HepG2 (cell line): ENCODE measurements around the gene ADM5. TPM values are rescaled to one million over a fixed set of nuclear protein-coding genes. Genes with fewer than 3 reads are reported as not detected.

ENCODE experiments used
- AFF4 ChIP-seq: sonication (generic); formaldehyde crosslinking; IDR thresholded peaks from 2 replicates; pipeline ENCODE4 v1.4.0; 2020; ENCODE audit warnings: missing genetic modification reagents
- CREB3 ChIP-seq: sonication (generic); formaldehyde crosslinking; IDR thresholded peaks from 2 replicates; pipeline ENCODE4 v1.5.0; 2020; ENCODE audit warnings: missing genetic modification reagents
- DMAP1 ChIP-seq: IDR thresholded peaks from 2 replicates; pipeline ENCODE4 v1.6.1; 2016
- EHMT2 ChIP-seq: fragments of 200-600 bp; sonication (generic); IDR thresholded peaks from 2 replicates; pipeline ENCODE4 v1.7.0; 2017; ENCODE audit warnings: antibody characterized with exemption, low read depth, low read length, borderline replicate concordance
- FOXK1 ChIP-seq: sonication (generic); formaldehyde crosslinking; IDR thresholded peaks from 2 replicates; pipeline ENCODE4 v1.4.0; 2020; ENCODE audit warnings: low read depth, missing genetic modification reagents, borderline replicate concordance
- JUN ChIP-seq: sonication (generic); formaldehyde crosslinking; IDR thresholded peaks from 2 replicates; pipeline ENCODE4 v1.4.0; 2020; ENCODE audit warnings: mild to moderate bottlenecking, missing genetic modification reagents
- MEIS2 ChIP-seq: sonication (generic); formaldehyde crosslinking; IDR thresholded peaks from 2 replicates; pipeline ENCODE4 v1.9.0; 2021; ENCODE audit warnings: mild to moderate bottlenecking, missing genetic modification reagents
- NRL ChIP-seq: sonication (generic); formaldehyde crosslinking; IDR thresholded peaks from 2 replicates; pipeline ENCODE4 v1.5.0; 2020; ENCODE audit warnings: missing genetic modification reagents, mild to moderate bottlenecking, moderate library complexity, borderline replicate concordance
- RARA ChIP-seq: IDR thresholded peaks from 2 replicates; pipeline ENCODE4 v1.6.1; 2016; ENCODE audit warnings: missing genetic modification reagents, missing compliant biosample characterization
- RBFOX2 ChIP-seq: fragments of 200-400 bp; formaldehyde crosslinking; IDR thresholded peaks from 2 replicates; pipeline ENCODE4 v1.6.1; 2017; ENCODE audit warnings: low read depth, mild to moderate bottlenecking, low read length
- TBP ChIP-seq: sonication (generic); formaldehyde crosslinking; IDR thresholded peaks from 2 replicates; pipeline ENCODE4 v1.5.0; 2020; ENCODE audit warnings: missing genetic modification reagents
- TEF ChIP-seq: sonication (generic); formaldehyde crosslinking; IDR thresholded peaks from 2 replicates; pipeline ENCODE4 v1.5.0; 2020; ENCODE audit warnings: missing genetic modification reagents
- THRA ChIP-seq: sonication (generic); formaldehyde crosslinking; IDR thresholded peaks from 2 replicates; pipeline ENCODE4 v1.4.0; 2020; ENCODE audit warnings: missing genetic modification reagents, borderline replicate concordance
- ZBTB44 ChIP-seq: sonication (generic); formaldehyde crosslinking; IDR thresholded peaks from 2 replicates; pipeline ENCODE4 v1.4.0; 2020; ENCODE audit warnings: missing genetic modification reagents
- ZNF10 ChIP-seq: sonication (generic); formaldehyde crosslinking; IDR thresholded peaks from 2 replicates; pipeline ENCODE4 v1.4.0; 2020; ENCODE audit warnings: mild to moderate bottlenecking, low read depth, missing genetic modification reagents, borderline replicate concordance
- ZNF230 ChIP-seq: sonication (generic); formaldehyde crosslinking; IDR thresholded peaks from 2 replicates; pipeline ENCODE4 v1.4.0; 2020; ENCODE audit warnings: mild to moderate bottlenecking, missing genetic modification reagents
- ZNF367 ChIP-seq: sonication (generic); formaldehyde crosslinking; IDR thresholded peaks from 2 replicates; pipeline ENCODE4 v1.4.0; 2020; ENCODE audit warnings: missing genetic modification reagents, borderline replicate concordance
- ZNF496 ChIP-seq: sonication (generic); formaldehyde crosslinking; IDR thresholded peaks from 2 replicates; pipeline ENCODE4 v1.8.1; 2023; ENCODE audit warnings: mild to moderate bottlenecking, moderate library complexity, missing genetic modification reagents; ENCODE audit not compliant: insufficient replicate concordance
- ZNF607 ChIP-seq: sonication (generic); formaldehyde crosslinking; IDR thresholded peaks from 2 replicates; pipeline ENCODE4 v1.5.1; 2020; ENCODE audit warnings: missing genetic modification reagents, mild to moderate bottlenecking, borderline replicate concordance
- ZNF777 ChIP-seq: sonication (generic); formaldehyde crosslinking; IDR thresholded peaks from 2 replicates; pipeline ENCODE4 v1.4.0; 2020; ENCODE audit warnings: missing genetic modification reagents
- ZNF850 ChIP-seq: sonication (generic); formaldehyde crosslinking; conservative IDR thresholded peaks from 2 replicates; pipeline ENCODE4 v1.9.0; 2021; ENCODE audit warnings: mild to moderate bottlenecking, missing genetic modification reagents
- polyA plus RNA-seq, 8 experiments: library from polyadenylated mRNA; depleted of rRNA in 3 of 8; stranded (reverse) in 7 of 8; unstranded in 1 of 8; fragments of >200 nt; fragmentation: Illumina TruSeq in 4 of 8; extraction: Trizol in 4 of 8; gene quantifications; 2 replicates each; pipeline versions ENCODE4 v1.2.1 to v1.2.3, GENCODE V29; 2011 to 2016; ENCODE audit warnings: low read depth in 4 of 8, missing spikeins in 1 of 8, mixed read lengths in 1 of 8; ENCODE audit not compliant: insufficient read depth in 1 of 8
- total RNA-seq, 5 experiments: library from RNA; depleted of rRNA; stranded (reverse); fragments of >200 nt; fragmentation: Illumina TruSeq; extraction: Trizol; gene quantifications; 2 replicates each; pipeline ENCODE4 v1.2.3, GENCODE V29; 2016; ENCODE audit warnings: low read depth in 1 of 5

The ADM5 gene
- total and polyA plus RNA-seq, 2 of the 13 experiments (the other 11 are each of a cell fraction or from before 2014, with no cell fraction given) = 2.7 to 4.1 TPM

- TF ChIP-seq AFF4 (CRISPR knock-in tag) (no peak), ZNF607 (no peak), MEIS2 (CRISPR knock-in tag) (0 out of 2 replicates have a peak, but pooled peaks have one; percentile 30), ZNF496 (no peak), CREB3 (CRISPR knock-in tag) (no peak), ZNF367 (no peak; the same call in 1 of the 2 replicates), RARA (no peak), TBP (no peak), FOXK1 (CRISPR knock-in tag) (peak; percentile 64; the same call in 1 of the 2 replicates), ZBTB44 (CRISPR knock-in tag) (no peak), ZNF850 (no peak), TEF (CRISPR knock-in tag) (no peak), ZNF10 (CRISPR knock-in tag) (no peak), RBFOX2 (peak; percentile 54; the same call in 1 of the 2 replicates), ZNF777 (CRISPR knock-in tag) (peak; percentile 28; the same call in 1 of the 2 replicates), ZNF230 (peak; percentile 23; the same call in 1 of the 2 replicates), THRA (CRISPR knock-in tag) (no peak), JUN (CRISPR knock-in tag) (no peak), NRL (peak; percentile 18; the same call in 1 of the 2 replicates), EHMT2 (no peak), DMAP1 (CRISPR knock-in tag) (peak; percentile 25; the same call in 1 of the 2 replicates)
Observed at GRCh38 chr19:49665351-49666119, 23.9 kb upstream of the ADM5 start, which contains the start of the genes BCL2L12 and IRF3 (continued).
